HEK293T (cell line): ENCODE data around the gene MFSD2A.
"Not testable (repeated sequence)": the region's sequence is repeated elsewhere in the genome, so short reads cannot be mapped to it uniquely, and the experiment has no call there.

Experiments
- FOXA1 ChIP-seq: fragments of 450-650 bp; IDR thresholded peaks from 2 replicates; pipeline ENCODE4 v1.6.1; 2016; ENCODE audit warnings: mild to moderate bottlenecking
- HDGF ChIP-seq: fragments of 450-650 bp; IDR thresholded peaks from 2 replicates; pipeline ENCODE4 v1.6.1; 2017; ENCODE audit warnings: antibody characterized with exemption, borderline replicate concordance
- NFRKB ChIP-seq: fragments of 450-650 bp; IDR thresholded peaks from 2 replicates; pipeline ENCODE4 v1.6.1; 2016; ENCODE audit warnings: mild to moderate bottlenecking, moderate library complexity
- SP1 ChIP-seq: fragments of 450-650 bp; IDR thresholded peaks from 2 replicates; pipeline ENCODE4 v1.6.1; 2017
- SUZ12 ChIP-seq: fragments of 450-650 bp; IDR thresholded peaks from 2 replicates; pipeline ENCODE4 v1.6.1; 2016; ENCODE audit warnings: mild to moderate bottlenecking

GRCh38 chr1:40007481-40008034, 52.6 kb downstream of the MFSD2A start:
- TF ChIP-seq FOXA1, SUZ12, NFRKB, HDGF, SP1: not testable (repeated sequence)
